Naive thymus-derived CD4-positive, alpha-beta T cell (primary cell): ENCODE data around the gene CAMK1D. TPM values are rescaled to one million over a fixed set of nuclear protein-coding genes. Genes with fewer than 3 reads are reported as not detected.

Experiments
- microRNA-seq: library from miRNA; unstranded; fragments of <30 nt; microRNA quantifications from one replicate; pipeline ENCODE4 v1.2.0, GENCODE V29; 2022; ENCODE audit warnings: borderline microRNAs expressed
- polyA plus RNA-seq, 2 donors: library from polyadenylated mRNA; unstranded; fragments of 300-500 nt; fragmentation: Illumina TruSeq; gene quantifications; one replicate each; pipeline ENCODE4 v1.2.3, GENCODE V29; 2021
- total RNA-seq, 6 experiments: library from RNA in 5 of 6; stranded (reverse) in 5 of 6; gene quantifications; 1 replicate in 5 of 6; 2 replicates in 1 of 6; pipeline ENCODE4 v1.2.3 and lab custom pipeline; 2021 to 2026

The CAMK1D gene
- total and polyA plus RNA-seq, 7 experiments from 2014 or later = 12.5 to 43.2 (median 18.6) TPM

Small RNAs within 50 kb of the gene (microRNA-seq; reads per million reads assigned to microRNA genes)
- gene MIR4480 = not detected
- not detected for gene MIR4481
- gene MIR548Q = not detected

Other genes with a start within 250 kb of the CAMK1D start
- gene SEC61A2, start 219.9 kb upstream of the CAMK1D start, total RNA-seq = 10 to 100 TPM in 3 of 5 experiments, 1 to 10 TPM in 2; 7.8 to 15.7 (median 12.7) TPM
- gene SEC61A2, start 219.9 kb upstream of the CAMK1D start, polyA plus RNA-seq = 1 to 10 TPM; 1.9 to 2.2 TPM
- 10 to 100 TPM; 24.5 to 89.4 (median 47.4) TPM for gene NUDT5, start 153.7 kb upstream of the CAMK1D start, total RNA-seq
- gene NUDT5, start 153.7 kb upstream of the CAMK1D start, polyA plus RNA-seq = 10 to 100 TPM; 44.1 to 57.3 TPM
- gene CDC123, start 153.4 kb upstream of the CAMK1D start, total RNA-seq = 10 to 100 TPM; 27.0 to 97.8 (median 34.2) TPM
- gene CDC123, start 153.4 kb upstream of the CAMK1D start, polyA plus RNA-seq = 10 to 100 TPM; 80.8 to 95.5 TPM